Measurements from ENCODE around the gene CEMIP.

Gene CEMIP, protein sequence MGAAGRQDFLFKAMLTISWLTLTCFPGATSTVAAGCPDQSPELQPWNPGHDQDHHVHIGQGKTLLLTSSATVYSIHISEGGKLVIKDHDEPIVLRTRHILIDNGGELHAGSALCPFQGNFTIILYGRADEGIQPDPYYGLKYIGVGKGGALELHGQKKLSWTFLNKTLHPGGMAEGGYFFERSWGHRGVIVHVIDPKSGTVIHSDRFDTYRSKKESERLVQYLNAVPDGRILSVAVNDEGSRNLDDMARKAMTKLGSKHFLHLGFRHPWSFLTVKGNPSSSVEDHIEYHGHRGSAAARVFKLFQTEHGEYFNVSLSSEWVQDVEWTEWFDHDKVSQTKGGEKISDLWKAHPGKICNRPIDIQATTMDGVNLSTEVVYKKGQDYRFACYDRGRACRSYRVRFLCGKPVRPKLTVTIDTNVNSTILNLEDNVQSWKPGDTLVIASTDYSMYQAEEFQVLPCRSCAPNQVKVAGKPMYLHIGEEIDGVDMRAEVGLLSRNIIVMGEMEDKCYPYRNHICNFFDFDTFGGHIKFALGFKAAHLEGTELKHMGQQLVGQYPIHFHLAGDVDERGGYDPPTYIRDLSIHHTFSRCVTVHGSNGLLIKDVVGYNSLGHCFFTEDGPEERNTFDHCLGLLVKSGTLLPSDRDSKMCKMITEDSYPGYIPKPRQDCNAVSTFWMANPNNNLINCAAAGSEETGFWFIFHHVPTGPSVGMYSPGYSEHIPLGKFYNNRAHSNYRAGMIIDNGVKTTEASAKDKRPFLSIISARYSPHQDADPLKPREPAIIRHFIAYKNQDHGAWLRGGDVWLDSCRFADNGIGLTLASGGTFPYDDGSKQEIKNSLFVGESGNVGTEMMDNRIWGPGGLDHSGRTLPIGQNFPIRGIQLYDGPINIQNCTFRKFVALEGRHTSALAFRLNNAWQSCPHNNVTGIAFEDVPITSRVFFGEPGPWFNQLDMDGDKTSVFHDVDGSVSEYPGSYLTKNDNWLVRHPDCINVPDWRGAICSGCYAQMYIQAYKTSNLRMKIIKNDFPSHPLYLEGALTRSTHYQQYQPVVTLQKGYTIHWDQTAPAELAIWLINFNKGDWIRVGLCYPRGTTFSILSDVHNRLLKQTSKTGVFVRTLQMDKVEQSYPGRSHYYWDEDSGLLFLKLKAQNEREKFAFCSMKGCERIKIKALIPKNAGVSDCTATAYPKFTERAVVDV (N-terminal part only)

DNA sequence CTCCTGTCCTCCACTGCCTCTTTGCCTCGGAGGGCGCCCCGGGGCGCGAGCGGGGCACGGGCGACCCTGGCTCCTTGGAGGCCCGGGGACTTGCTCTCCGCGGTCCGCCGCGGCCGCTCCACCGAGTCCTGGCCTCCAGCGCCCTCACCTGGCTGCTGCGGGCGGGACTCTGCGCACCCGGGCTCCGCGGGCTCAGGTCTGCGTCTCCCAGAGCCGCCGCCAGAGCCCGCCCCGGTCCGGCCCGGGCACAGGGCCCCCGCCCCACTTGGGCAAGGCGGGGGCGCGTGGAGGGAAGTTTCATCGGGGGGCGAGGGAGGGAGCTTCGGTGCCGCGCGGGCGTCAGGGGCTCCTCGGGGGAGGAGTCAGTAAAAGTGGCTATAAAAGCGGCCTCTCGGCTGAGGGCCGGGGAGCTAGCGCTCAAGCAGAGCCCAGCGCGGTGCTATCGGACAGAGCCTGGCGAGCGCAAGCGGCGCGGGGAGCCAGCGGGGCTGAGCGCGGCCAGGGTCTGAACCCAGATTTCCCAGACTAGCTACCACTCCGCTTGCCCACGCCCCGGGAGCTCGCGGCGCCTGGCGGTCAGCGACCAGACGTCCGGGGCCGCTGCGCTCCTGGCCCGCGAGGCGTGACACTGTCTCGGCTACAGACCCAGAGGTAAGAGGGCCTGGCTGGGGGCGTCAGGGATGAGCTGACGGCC is at the start of gene CEMIP:
Gene CEMIP, plus strand, starts transcription at position 407 of the 694 bp plus-strand sequence. CDS start 94,510 bp downstream, outside the sequence.
- DNase-seq, result no peak

DNA sequence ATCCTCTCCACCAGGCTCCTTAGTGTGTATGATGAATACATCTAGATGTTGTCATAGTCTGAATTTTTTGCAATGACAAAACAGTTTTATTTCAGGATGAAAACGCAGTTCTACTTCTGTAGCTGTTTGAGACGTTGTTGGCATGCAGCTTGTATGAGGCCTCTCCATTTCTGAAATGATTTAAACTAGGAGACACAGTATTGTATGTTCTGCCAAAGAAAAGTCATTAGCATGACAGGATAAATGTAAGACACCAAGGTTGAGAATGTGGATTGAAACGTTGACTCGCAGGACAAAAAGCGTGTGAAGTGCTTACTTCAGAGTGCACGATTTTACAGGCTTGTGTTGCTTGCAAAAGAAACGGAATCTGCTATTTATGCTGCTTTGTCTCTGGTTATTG is 48.8 kb upstream of the CEMIP start:
- no peak for DNase-seq

DNA sequence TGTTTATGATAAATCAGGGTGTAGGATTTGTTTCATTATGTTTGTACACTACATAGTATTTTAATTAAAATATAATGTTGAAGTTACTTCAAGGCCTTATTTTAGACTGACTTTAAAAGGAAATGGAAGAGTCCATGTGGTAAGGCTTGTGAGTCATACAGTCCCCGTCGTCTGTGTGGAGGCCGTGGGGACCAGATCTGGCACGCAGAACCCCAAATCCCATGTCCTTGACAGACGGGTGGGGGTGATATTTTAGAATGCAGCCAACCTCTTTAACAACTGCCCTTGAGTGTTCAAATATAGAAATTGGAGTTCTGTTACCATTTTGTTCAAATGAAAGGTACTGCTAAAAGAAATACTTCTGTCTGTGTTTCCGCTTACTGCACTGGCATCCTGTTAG is 48.2 kb upstream of the CEMIP start:
- DNase-seq, result no peak

DNA sequence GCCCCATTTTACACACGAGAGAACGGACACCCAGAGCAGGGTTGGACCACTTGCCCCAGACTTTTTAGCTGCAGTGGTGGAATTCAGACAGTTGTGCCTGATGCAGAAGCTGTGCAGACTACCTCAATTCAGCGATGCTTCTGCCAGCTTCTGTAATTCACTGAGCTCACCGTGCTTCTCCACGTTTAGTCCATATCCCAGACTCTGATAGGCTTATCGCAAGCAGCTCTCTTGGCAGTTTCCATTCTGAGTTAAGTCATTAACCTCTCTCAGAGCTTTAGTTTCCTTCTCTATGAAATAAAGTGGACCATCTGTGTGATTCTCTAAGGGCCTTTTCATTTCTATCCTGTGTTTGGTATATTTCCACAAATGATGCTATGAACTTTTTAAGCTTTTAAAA is 47.0 kb upstream of the CEMIP start:
- DNase-seq, result no peak

DNA sequence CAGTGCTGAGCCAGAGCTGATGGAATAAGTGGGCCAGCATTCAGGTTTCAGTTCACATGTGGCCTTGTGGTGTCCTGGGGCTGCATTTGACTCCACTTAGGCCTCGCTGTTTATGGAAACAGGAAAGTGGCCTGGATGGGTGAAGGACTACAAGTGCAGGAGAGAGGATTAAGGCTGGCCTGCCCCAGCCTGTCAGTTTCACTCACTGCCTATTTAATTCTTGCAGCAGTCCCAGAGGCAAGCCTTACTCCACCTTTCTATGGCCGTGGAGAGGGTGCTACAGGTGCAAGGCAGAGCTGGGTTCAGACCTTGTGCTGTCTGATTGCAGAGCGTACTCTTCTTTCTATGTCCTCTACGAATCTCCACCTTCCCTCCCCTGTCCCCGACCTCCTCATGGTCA is 46.4 kb upstream of the CEMIP start:
- DNase-seq, result no peak

DNA sequence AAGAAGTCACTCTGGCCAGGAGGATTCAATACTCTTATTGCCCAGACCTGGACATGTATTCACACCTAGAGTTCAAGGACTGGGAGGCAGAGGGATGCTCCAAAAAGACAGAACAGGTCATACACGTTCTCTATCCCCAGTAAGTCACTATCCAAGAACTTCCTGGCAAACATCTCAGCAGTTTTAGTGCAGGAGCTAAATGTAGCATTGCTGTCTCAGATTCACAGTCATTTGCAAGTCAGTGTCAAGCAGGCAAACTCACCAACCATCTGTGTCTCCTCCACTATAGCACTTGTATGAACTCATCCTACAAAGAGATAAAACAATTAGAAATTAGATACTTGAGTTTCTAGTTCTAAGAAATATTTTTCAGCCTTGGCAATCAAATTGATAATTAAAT is 45.7 kb upstream of the CEMIP start:
- no peak for DNase-seq

DNA sequence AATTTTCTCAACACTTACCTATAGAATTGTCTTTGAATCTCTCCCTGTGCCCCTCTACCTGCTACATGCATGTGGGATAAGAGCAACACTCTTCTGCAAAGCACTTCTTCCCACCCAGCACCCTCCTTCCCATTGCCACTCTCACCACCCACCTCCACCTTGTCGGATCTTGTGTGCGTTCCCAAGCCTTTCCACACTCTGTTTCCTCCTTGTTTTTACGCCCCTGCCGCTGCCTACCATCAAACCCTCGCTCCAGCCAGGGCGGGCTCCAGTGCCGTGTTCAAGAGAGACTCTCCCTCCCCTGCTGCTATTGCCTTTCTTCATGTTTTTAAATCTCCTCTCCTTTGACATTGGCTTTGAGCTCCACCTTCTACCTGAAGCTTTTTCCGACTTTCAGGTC is 43.8 kb upstream of the CEMIP start:
- DNase-seq, result no peak

DNA sequence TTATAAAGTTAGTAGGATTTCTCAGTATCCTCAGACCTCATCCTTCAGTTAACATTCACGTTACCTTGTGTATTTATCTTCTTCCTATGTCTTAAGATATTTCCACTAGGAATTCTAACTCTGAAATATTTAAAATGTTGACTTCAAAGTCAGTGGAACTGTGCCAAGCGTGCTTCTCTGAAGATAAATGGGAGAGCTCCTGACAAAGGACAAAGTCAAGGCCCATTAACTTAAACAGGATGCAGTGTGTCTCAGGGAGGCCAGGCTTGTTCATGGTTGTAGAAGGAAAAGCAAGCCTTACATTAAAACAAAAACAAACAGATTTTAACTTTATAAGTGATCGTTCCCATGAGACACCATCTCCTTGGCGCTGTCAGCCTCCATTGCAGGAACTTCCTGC is 42.6 kb upstream of the CEMIP start:
- DNase-seq, result no peak

DNA sequence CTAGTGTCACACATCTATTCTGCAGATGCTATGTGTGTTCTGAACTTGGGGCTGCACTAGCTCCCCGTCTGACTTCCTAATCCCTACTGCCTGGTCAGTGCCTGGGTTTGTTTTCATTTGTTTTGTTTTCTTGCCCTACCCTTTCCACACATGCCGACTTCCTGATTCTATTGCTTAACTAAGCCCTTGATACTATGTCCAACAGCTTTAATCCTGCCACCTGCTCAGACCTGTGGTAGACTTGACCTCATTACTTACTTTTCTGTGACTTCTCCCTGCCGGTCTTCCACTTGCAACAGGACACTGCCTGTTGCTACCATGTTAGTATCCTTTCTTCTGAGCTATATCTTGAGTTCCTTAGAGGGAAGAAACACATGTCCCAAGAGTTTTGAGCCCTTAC is 39.3 kb upstream of the CEMIP start:
- DNase-seq, result no peak

DNA sequence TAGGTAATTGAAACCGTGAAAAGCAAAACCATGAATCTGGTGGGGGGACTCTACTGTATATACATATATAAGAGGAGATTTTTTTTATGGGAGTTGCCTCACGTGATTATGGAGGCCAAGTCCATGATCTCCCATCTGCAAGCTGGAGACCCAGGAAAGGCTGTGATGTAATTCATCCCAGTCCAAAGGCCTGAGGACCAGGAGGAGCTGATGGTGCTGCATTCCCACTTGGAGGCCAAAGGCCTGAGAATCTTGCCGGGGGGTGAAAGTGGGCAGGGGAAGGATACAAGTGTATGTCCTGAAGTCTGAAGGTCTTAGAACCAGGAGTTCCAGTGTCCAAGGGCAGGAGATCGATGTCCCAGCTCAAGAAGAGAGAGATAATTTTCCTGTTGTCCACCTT is 37.1 kb upstream of the CEMIP start:
- DNase-seq, result no peak

DNA sequence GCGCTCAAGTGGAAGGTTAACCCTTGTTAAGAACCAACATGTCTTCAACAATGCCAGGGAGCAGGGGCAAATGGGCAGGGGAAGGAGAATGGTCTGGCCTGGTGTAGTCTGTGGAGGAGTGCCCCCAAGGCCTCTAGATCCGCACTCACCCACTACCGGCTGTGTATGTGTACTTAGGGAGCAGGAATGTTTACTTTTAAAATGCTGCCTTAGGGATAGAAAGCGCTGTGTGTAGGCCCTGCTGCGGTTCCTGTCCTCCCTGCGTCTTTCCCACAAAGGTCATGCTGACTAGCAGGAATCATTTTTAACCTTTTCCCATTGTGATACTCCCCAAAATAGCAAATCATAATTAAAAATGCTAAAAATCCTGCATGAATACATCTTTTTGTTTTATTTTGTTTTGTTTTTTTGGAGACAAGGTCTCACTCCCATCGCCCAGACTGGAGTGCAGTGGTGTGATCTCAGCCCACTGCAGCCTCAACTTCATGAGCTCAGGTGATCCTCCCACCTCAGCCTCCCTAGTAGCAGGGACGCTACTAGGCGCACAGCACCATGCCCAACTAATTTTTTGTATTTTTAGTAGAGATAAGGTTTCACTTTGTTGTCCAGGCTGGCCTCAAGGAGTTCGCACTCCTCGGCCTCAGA is 35.9 kb upstream of the CEMIP start:
- DNase-seq, result no peak

DNA sequence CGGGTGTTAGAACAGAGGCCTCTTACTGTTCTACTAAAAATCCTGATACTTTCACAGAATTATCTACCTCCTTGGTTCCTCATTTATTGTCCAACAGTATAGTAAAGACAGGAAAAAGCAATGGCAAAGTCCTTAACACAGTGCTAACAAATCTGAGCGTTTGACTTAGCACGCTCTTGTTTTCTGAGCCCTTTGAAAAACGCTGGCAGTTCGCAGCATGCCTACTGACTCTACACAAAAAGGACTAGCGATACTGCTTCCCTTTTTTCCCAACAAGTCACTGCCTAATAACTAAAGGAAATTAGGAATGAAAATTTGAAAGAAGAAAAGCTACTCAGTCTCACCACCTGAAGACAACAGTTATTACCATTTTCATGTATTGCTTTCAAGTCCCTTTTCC is 34.8 kb upstream of the CEMIP start:
- DNase-seq, result no peak

DNA sequence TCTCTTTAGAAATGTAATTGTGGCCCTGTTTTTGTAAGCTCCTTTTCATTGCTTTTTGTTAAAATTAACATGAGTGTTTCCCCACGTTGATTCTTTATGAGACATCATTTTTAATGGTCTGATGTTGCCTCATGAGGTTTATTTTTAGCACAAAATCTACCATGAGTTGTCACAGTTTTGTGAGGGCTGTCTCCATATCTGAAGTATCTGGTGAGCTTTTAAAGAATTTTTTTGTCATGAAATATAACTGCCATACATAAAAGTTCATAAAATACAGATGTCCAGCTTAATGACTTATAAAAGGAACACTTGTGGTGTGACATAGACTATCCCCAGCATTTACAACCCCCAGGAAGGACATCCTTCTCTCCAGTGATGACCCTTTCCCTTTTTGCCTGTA is 34.3 kb upstream of the CEMIP start:
- DNase-seq, result no peak

DNA sequence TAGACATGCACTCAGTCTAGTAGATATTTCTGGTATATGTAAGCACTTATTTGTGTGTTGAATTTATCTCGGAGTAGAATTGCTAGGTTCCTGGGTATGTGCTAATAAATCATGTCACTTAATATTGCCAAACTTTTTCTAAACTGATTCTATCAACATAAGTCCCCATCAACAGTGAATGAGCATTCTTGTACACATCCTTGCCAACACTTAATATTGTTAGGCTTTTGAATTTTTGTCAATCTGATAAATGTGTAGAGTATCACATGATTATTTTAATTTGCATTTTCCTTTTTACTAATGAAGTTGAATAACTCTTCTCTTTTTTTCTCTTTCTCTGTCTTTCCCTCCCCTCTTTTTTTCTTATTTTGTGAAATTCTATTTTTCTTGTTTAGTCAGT is 33.3 kb upstream of the CEMIP start:
- DNase-seq, result no peak

DNA sequence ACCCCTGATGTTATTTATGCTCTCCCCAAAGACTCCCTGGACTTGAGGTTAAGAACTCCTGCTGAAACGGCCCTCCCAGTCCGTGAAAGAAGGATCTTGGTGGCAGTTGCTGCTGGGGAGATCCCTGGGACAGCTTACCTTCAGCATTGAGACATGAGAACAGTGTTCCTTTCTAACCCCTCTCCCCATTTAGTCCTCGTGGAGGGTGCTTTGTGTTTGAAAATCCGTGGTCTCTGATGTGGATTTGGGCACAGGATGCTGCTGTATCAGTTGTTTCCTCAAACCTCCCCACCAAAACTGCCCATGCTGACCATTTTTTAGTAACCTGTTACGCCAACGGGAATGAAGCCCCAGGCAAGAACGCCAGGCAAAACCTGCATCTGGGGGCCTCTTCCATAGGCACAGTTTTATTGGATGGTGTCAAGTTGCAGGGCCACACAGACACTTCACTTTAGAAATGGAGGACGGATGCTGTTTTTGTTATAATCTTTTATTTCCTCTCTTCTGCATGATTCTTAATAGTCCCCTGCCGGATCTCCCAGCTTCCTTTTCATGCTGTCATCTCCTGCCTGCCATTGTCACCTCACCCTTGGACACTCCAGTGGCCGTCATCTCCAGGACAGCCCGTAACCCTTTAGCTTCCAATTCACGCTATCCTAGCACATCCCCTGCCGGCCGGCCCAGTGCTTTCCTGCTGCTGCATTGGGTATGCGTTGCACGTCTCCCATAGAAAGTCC is 31.7 kb upstream of the CEMIP start:
- no peak for DNase-seq

DNA sequence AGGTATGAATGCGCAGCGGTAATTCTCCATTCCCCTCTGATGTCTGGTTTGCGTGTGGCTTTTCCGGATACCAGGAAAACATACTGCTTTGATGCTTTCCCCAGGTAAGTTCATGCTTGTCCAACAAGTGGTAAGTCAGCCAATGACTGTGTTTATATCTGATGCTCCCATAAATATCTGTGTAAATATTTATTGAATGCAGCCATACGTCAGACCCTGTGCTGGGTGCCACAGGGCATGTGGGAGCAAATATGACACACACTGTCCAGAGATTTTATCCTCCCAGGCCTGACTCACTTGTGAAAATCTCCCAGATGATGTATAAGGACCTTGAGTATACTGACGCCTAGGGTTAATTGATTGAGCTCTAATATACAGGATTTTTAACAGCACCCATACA is 29.6 kb upstream of the CEMIP start:
- no peak for DNase-seq

DNA sequence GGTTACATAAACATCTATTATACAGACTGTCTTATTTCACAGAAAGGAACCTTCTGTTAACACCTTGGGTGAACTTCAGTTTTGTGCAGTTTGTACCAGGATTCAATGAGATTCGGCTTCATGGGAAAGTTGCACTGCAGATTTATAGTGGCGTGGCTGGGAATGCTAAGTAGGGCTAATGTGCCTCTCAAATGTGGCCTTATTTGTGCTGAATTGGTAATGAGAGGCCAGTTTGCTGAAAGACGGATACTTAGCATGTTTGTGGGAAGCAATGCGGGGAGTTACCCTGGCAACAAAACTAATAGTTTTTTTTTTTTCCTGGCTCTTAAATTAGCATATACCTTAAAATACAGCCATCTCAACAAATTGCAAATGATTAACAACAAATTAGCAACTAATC is 28.6 kb upstream of the CEMIP start:
- no peak for DNase-seq

DNA sequence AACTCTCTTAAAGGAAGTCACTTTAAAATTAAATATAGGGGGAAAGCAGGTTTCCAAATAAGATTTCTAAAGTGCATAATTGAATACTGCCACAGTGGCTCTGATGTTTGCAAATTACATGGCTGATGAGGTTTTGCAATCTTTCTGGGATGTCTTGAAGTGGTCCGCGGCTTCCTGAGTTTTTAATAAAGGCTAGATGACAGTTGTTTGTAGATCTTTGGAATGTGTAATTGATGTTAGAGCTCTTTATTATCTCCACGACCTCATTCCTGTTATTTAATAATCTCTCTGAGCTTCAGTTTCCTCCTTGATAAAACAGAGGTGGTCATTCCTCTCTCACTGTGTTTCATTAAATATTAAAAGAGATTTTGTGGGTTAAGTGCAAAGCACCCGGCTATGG is 27.0 kb upstream of the CEMIP start:
- DNase-seq, result no peak

DNA sequence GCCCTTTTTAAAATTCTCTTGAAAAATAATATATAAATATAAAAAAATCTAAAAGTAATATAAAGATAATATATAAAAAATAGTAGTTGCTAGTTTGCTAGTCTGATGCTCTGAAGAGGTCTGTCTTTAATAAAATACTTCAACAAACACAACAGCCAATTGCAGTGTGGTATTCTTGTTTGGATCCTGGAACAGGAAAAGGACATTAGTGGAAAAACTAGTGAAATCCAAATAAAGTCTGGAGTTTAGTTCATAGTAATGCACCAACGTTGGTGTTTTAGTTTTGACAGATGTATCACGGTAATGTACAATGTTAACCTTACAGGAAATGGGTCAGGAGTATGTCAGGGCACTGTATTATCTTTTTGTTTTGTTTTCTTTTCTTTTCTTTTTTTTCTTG is 26.0 kb upstream of the CEMIP start:
- DNase-seq, result no peak

DNA sequence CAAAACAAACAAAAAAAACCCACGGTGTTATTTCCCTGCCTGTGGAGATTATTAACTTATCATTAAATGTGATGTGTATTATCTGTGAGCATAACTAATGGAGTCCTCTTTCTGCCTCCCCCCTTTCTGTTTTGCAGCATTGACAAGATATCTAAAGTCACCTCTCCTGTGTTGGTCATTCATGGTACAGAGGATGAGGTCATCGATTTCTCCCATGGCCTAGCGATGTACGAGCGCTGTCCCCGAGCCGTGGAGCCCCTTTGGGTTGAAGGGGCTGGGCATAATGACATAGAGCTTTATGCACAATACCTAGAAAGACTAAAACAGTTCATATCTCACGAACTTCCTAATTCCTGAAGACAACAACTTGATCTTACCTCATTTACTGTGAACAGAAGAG is 25.2 kb upstream of the CEMIP start:
- no peak for DNase-seq

DNA sequence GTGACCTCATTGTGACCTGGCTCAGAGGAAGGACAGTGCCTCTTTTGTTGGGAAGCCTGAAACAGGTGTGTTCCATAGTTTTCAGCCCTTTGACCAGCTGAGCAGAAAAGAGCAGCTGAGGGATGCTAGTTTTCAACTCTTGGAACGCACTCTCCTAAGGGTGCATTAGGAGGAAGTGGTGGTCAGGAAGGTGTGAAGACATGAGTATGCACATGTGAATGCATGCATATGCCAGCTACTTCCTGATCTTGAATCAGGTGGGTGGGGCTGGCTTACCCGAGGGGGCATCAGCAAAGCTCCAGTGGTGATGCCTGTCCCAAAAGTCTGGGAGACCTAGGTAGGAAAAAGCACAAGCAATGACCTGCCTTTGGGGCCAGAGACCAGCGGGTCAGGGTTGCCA is 23.3 kb upstream of the CEMIP start:
- no peak for DNase-seq
